Panc1 (cell line): ENCODE results near the gene MUC5AC.

Experiments used
- CTCF ChIP-seq: fragments of 450-650 bp; IDR thresholded peaks from 2 replicates; pipeline ENCODE4 v1.5.1; 2017; ENCODE audit warnings: mild to moderate bottlenecking
- POLR2AphosphoS5 ChIP-seq: IDR thresholded peaks from 2 replicates; pipeline ENCODE4 v1.6.1; 2012; ENCODE audit warnings: mild to moderate bottlenecking, low read depth, low read length, moderate library complexity
- REST ChIP-seq, 2 experiments: IDR thresholded peaks; 2 replicates each; pipeline ENCODE4 v1.6.1; 2011 to 2012; ENCODE audit warnings: low read depth in 2 of 2, control low read depth in 1 of 2, low read length in 1 of 2, mild to moderate bottlenecking in 1 of 2, moderate library complexity in 1 of 2; ENCODE audit not compliant: insufficient read depth in 1 of 2
- SIN3A ChIP-seq: IDR thresholded peaks from 2 replicates; pipeline ENCODE4 v1.6.1; 2012; ENCODE audit warnings: low read depth, mild to moderate bottlenecking, low read length, moderate library complexity, borderline replicate concordance; ENCODE audit not compliant: insufficient read depth
- TCF7L2 ChIP-seq: IDR thresholded peaks from 2 replicates; pipeline ENCODE4 v1.6.1; 2011; ENCODE audit warnings: mild to moderate bottlenecking, low read depth, low read length, inconsistent platforms

GRCh38 chr11:1178201-1178885 lies 20.6 kb downstream of the MUC5AC start:
- TF ChIP-seq CTCF (no peak), TCF7L2 (no peak), REST (IDR thresholded peaks at IDR 0.05; ENCODE audit: insufficient read depth in 1 of 2, low read depth in 2 of 2, low read length in 1 of 2) (no peak), POLR2AphosphoS5 (no peak), SIN3A (no peak)
